PC-9 (cell line): ENCODE measurements around the gene HOXB3. TPM values are rescaled to one million over a fixed set of nuclear protein-coding genes. Genes with fewer than 3 reads are reported as not detected.

Source experiments
- BruUV-seq: library from RNA; stranded (reverse); fragments of 400-500 nt; replicated peaks from 2 replicates; lab custom pipeline; 2021; lab: Mats Ljungman, UMichigan
- CTCF ChIA-PET: fragments of 300-600 bp; sonication (Branson Sonifier 250); formaldehyde crosslinking; loops from one replicate; lab custom pipeline; 2022; ENCODE audit warnings: antibody characterized with exemption; lab: Charles Lee
- POLR2A ChIA-PET: fragments of 300-600 bp; sonication (Branson Sonifier 250); formaldehyde crosslinking; loops from one replicate; lab custom pipeline; 2022; ENCODE audit warnings: antibody characterized with exemption; ENCODE audit not compliant: unreplicated experiment; lab: Charles Lee
- DNase-seq, 2 experiments: peaks; one replicate each; pipeline versions ENCODE4 v3.0.0 to v3.0.0-alpha.2; 2015 to 2022; ENCODE audit warnings: mixed read lengths in 1 of 2
- H2AFZ ChIP-seq: fragments of 200-600 bp; sonication (generic); 2 replicates; pipeline ENCODE4 v1.8.1; 2017; ENCODE audit warnings: antibody characterized with exemption
- H3F3A ChIP-seq: fragments of 200-600 bp; sonication (generic); 2 replicates; pipeline ENCODE4 v1.8.1; 2017; ENCODE audit warnings: antibody characterized with exemption, mild to moderate bottlenecking, low read depth; ENCODE audit not compliant: insufficient read depth
- H3K27ac ChIP-seq: fragments of 200-600 bp; sonication (generic); 2 replicates; pipeline ENCODE4 v1.6.1; 2016; ENCODE audit warnings: mixed run types
- H3K27me3 ChIP-seq: fragments of 200-600 bp; sonication (generic); 2 replicates; pipeline ENCODE4 v1.6.1; 2016; ENCODE audit warnings: low read depth, mixed run types; ENCODE audit not compliant: insufficient read depth
- H3K36me3 ChIP-seq: fragments of 200-600 bp; sonication (generic); 2 replicates; pipeline ENCODE4 v1.6.1; 2016; ENCODE audit warnings: low read depth, mixed run types
- H3K4me1 ChIP-seq: fragments of 200-600 bp; sonication (generic); replicated peaks from 2 replicates; pipeline ENCODE4 v1.6.1; 2016; ENCODE audit warnings: mixed run types; ENCODE audit not compliant: insufficient read depth
- H3K4me2 ChIP-seq: fragments of 200-600 bp; sonication (generic); 2 replicates; pipeline ENCODE4 v1.6.1; 2017; ENCODE audit warnings: mixed run types
- H3K4me3 ChIP-seq: fragments of 200-600 bp; sonication (generic); 2 replicates; pipeline ENCODE4 v1.6.1; 2016; ENCODE audit warnings: mixed run types
- H3K79me2 ChIP-seq: fragments of 200-600 bp; sonication (generic); 2 replicates; pipeline ENCODE4 v1.6.1; 2017; ENCODE audit warnings: low read depth, mixed run types
- H3K9me2 ChIP-seq: fragments of 200-600 bp; sonication (generic); 2 replicates; pipeline ENCODE4 v1.8.1; 2017; ENCODE audit warnings: mild to moderate bottlenecking; ENCODE audit not compliant: insufficient read depth
- H3K9me3 ChIP-seq: fragments of 200-600 bp; sonication (generic); 2 replicates; pipeline ENCODE4 v1.8.1; 2016; ENCODE audit warnings: low read depth; ENCODE audit not compliant: insufficient read depth
- H4K20me1 ChIP-seq: fragments of 200-600 bp; sonication (generic); 2 replicates; pipeline ENCODE4 v1.8.1; 2017; ENCODE audit not compliant: insufficient read depth
- CTCF ChIP-seq: fragments of 200-600 bp; sonication (generic); conservative IDR thresholded peaks from 2 replicates; pipeline ENCODE4 v1.6.1; 2017; ENCODE audit warnings: mixed run types, antibody characterized with exemption, mild to moderate bottlenecking, moderate library complexity
- EZH2 ChIP-seq: fragments of 200-600 bp; sonication (generic); IDR thresholded peaks from 2 replicates; pipeline ENCODE4 v1.8.0; 2017; ENCODE audit warnings: antibody characterized with exemption, low read depth
- intact Hi-C: fragments of 100-400 bp; cut with micrococcal nuclease; formaldehyde crosslinking; loops from one replicate; pipeline ENCODE4 v1.10.0; 2022; ENCODE audit not compliant: unreplicated experiment
- total RNA-seq: library from RNA; stranded (reverse); gene quantifications from 2 replicates; pipeline ENCODE4 v1.2.3, GENCODE V29; 2021

The HOXB3 gene
- total RNA-seq, 1 experiment from 2014 or later, result 19.1 TPM

GRCh38 chr17:48565925-48566710 lies 23.9 kb downstream of the HOXB3 start:
- CTCF ChIA-PET, result no interaction called here
- BruUV-seq, result no TSS peak
- no peak for TF ChIP-seq EZH2
- no peak for TF ChIP-seq CTCF
- POLR2A ChIA-PET, result interaction anchor here (0.6 kb wide), 1 partner anchor 52 kb away, joined by 3 read pairs; no protein-coding TSS in a partner anchor
- Histone ChIP-seq H3K4me1 (0 out of 2 replicates have a peak, but pooled peaks cover 6% of the 10 kb centered on the region), H4K20me1 (no peaks in the 10 kb centered on the region), H3K9me2 (no peaks in the 10 kb centered on the region), H3K27me3 (no peaks in the 10 kb centered on the region), H3K4me3 (no peak overlapping the region), H3K9me3 (no peaks in the 10 kb centered on the region), H3F3A (no peaks in the 10 kb centered on the region), H3K79me2 (no peaks in the 10 kb centered on the region), H2AFZ (no peak overlapping the region), H3K4me2 (no peak overlapping the region), H3K27ac (no peak overlapping the region), H3K36me3 (no peaks in the 10 kb centered on the region)
- no peak for DNase-seq
- intact Hi-C loops, result no loop called here

GRCh38 chr17:48565022-48565554 lies 25.0 kb downstream of the HOXB3 start:
- no peak overlapping the region for H3K4me3 ChIP-seq
- no peaks in the 10 kb centered on the region for H4K20me1 ChIP-seq
- no peaks in the 10 kb centered on the region for H3K9me3 ChIP-seq
- no peak for DNase-seq
- no peak overlapping the region for H3K27ac ChIP-seq
- H3K4me1 ChIP-seq, result 0 out of 2 replicates have a peak, but pooled peaks cover 6% of the 10 kb centered on the region
- no TSS peak for BruUV-seq
- CTCF ChIA-PET, result no interaction called here
- no peaks in the 10 kb centered on the region for H3K79me2 ChIP-seq
- H3F3A ChIP-seq, result no peaks in the 10 kb centered on the region
- H2AFZ ChIP-seq, result no peak overlapping the region
- intact Hi-C loops, result no loop called here
- H3K36me3 ChIP-seq, result no peaks in the 10 kb centered on the region
- POLR2A ChIA-PET, result no interaction called here
- no peaks in the 10 kb centered on the region for H3K9me2 ChIP-seq
- no peak overlapping the region for H3K4me2 ChIP-seq
- no peaks in the 10 kb centered on the region for H3K27me3 ChIP-seq
- TF ChIP-seq CTCF, result no peak
- TF ChIP-seq EZH2, result no peak

- no peak for DNase-seq
- H2AFZ ChIP-seq, result no peak overlapping the region
- intact Hi-C loops, result no loop called here
- H3K36me3 ChIP-seq, result no peaks in the 10 kb centered on the region
- TF ChIP-seq EZH2 (no peak), CTCF (no peak)
- H3K79me2 ChIP-seq, result no peaks in the 10 kb centered on the region
- no TSS peak for BruUV-seq
- H3K4me1 ChIP-seq, result 0 out of 2 replicates have a peak, but pooled peaks cover 6% of the 10 kb centered on the region
- H3F3A ChIP-seq, result no peaks in the 10 kb centered on the region
- no peaks in the 10 kb centered on the region for H4K20me1 ChIP-seq
- H3K4me2 ChIP-seq, result no peak overlapping the region
- H3K27me3 ChIP-seq, result no peaks in the 10 kb centered on the region
- no peaks in the 10 kb centered on the region for H3K9me3 ChIP-seq
- no peaks in the 10 kb centered on the region for H3K9me2 ChIP-seq
- CTCF ChIA-PET, result no interaction called here
- no peak overlapping the region for H3K4me3 ChIP-seq
- POLR2A ChIA-PET, result no interaction called here
- H3K27ac ChIP-seq, result no peak overlapping the region
These were observed 25.6 kb downstream of the HOXB3 start for GRCh38 chr17:48564188-48565021.
